Fibroblast of skin of left quadriceps (primary cell): ENCODE results near the gene TTC21A.
"Not testable (repeated sequence)": the region's sequence is repeated elsewhere in the genome, so short reads cannot be mapped to it uniquely, and the experiment has no call there.

Experiments used
- DNase-seq, 2 experiments: peaks; one replicate each; pipeline ENCODE4 v3.0.0-alpha.2; 2013; ENCODE audit warnings: low read depth in 2 of 2

Gene TTC21A

DNA sequence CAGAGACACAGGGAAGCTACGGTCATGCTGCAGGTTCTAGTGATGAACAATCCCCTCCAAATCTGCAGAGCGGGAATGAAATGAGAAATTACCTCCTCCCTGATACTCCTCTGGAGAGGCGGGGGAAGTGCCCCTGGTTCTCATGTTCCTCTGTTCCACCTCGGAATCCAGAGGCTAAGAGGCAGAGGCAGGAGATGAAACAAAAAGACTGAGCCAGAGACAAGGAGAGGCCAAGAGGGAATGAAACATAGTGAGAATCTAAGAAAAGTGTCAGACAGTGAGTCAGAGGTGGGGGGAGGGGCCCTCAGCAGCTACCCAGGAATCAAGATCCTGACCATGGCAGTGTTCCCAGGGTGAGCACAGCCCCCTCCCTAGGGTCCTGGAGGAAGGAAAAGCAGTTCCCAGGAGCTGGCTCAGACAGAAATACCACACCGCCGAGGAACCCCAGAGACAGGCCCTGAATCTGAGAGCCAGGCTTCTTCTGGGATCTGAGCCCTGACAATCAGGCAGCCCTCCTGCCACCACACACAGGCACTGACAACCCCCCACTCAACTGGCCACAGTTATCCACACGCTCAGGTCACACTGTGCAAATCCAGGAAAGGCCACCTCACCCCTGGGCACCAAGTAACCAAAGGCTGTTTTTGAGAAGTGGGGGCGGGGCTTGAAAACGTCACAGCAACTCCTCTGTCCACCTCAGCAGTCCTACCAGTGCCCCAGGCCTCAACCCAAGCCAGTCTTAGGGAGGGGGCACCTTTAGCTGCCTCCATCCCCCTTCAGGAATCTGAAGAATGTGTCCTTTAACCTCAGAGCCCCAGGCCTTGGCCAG, 43.5 kb downstream of the TTC21A start:
- DNase-seq = peak; percentile 97

DNA sequence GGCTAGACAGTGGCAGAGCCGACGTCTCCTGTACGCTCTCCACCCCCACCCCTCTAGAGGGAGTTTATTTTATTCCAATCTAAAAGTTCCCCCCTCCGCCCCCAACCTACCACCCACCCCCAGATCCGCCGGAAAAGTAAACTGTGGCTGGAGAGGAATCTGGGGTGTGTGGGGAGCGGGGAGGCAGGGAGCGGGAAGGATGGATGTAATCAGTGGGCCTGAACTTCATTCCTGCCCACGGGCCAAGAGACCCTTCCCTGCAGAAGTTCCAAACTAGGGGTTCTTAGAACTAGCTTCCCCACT, 46.4 kb downstream of the TTC21A start:
- DNase-seq = no peak

DNA sequence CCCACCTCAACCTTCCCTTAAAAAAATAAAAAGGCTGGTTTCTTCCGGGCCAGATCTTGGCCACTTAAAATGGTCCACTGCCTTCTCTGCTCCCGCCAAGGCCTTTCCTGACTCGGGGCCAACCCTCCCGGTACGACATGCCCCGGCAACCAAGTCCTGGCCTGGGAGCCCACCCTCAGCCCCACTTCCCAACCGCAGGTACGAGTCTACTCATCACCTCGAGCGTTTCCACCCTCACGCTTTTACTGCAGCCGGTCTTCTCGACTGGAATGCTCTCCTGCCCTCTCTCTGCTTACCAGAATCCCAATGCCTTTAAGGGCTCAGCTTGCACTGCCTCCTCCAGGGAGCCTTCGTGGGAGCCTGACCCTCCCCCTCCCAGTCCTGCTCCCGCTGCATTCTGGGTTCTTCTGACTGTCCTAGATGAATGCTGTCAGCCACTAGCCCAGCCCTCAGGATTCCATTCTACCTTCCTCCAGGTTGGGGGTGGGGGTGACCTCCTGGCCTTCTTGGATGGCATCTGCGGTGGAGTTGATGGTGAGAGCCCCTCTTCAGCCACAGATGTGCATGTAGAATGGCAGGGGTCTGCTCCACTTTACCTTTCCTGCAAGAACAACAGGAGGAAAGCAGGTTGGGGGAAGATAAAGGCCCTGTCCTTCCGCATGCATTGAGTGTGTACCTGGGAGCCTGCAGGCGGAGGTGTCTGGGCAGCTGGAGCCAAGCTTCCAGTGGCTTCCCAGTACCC, 47.0 kb downstream of the TTC21A start:
- no peak for DNase-seq

DNA sequence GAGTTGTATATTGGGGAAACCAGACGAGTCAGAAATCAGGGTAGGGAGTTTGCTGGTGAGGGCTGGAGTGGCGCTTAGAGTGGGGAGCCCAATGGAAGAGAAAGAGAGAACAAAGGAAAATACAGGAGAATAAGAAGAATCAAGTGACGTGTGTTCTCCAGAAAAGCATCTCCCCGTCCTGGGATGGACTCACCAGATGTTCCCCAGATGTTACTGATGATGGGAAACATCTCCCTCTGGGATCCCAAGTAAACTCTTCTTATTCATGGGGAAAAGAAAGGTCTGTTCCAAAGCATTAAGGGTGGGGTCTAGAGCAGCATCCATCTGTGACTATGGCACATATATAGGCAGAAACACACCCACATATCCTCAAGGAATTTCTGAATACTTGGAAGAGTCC, 48.9 kb downstream of the TTC21A start:
- DNase-seq = no peak

GRCh38 chr3:39157359-39157758, 49.9 kb downstream of the TTC21A start:
- DNase-seq = no peak

- no peak for DNase-seq
Observed at GRCh38 chr3:39158148-39158715, 50.8 kb downstream of the TTC21A start.

GRCh38 chr3:39164414-39164813, 56.9 kb downstream of the TTC21A start:
- DNase-seq = no peak

GRCh38 chr3:39165518-39165917, 58.0 kb downstream of the TTC21A start:
- DNase-seq = no peak

GRCh38 chr3:39166134-39166710, 58.7 kb downstream of the TTC21A start:
- DNase-seq = peak; percentile 94

GRCh38 chr3:39166932-39167532, 59.6 kb downstream of the TTC21A start:
- DNase-seq = peak; percentile 89 to 90

GRCh38 chr3:39168156-39168780, 60.8 kb downstream of the TTC21A start:
- DNase-seq = no peak

- DNase-seq = no peak
Observed at GRCh38 chr3:39169712-39170111, 62.2 kb downstream of the TTC21A start.

- DNase-seq = no peak
Observed at GRCh38 chr3:39170461-39170860, 63.0 kb downstream of the TTC21A start.

DNA sequence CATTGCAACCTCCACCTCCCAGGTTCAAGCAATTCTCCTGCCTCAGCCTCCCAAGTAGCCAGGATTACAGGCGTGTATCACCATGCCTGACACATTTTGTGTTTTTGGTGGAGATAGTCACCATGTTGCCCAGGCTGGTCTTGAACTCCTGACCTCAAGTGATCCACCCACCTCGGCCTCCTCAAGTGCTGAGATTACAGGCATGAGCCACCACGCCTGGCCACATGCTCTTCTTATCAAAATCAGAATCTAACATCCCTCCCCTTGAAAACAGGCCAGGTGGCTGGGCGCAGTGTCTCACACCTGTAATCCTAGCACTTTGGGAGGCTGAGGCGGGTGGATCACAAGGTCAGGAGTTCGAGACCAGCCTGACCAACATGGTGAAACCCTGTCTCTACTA, 63.4 kb downstream of the TTC21A start:
- not testable (repeated sequence) for DNase-seq

DNA sequence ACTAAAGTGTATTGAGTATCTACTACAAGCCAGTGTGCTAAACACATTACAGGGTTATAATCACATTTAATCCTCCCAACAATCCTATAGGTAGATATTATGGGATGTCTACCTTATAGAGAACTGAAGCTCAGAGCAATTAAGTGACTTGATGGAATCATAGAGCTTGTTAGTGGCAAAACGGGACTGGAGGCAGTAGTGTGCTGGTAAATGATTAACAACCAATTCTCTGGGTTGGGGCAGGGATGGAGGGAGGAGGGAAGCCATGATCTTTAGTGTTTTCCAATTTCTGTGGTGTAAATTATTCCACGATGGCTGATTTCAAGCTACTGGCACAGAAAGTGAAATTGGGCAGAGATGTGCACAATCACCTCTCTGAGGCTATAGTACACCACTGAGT, 64.4 kb downstream of the TTC21A start:
- DNase-seq = no peak

- no peak for DNase-seq
Observed at GRCh38 chr3:39173318-39174125, 66.0 kb downstream of the TTC21A start.

GRCh38 chr3:39176025-39176714, 68.7 kb downstream of the TTC21A start:
- no peak for DNase-seq

DNA sequence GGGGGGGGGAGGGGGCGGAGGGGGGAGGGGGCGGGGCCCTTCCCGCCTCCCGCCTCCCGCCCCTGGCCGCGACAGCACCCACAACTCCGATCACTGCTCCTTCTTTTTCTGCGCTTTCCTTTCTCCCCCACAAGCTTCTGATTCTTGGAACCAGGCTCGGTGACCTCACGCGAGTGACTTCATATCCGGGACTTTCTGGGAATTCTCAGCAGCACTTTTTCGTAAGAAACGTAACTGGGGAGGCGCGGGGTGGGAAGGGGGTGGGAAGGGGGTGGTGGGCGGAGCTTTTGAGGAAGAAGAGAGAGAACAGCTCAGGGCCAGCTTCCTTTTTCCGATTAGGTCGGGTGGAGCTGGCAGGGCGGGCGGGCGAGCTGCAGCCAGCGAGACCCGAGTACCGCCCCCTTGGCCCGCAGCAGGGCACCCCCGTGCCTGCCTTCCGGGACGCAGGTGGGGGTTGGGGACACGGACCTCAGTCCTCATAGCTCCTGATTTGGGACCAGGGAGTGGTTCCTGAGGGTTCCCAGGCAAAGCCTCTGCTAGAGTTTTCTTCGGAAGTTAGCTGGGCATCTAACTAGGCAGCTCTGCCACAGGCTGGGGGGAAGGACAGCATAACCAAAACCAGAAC, 70.3 kb downstream of the TTC21A start:
- peak; percentile 91 to 92 for DNase-seq

- DNase-seq = no peak
Observed at GRCh38 chr3:39178553-39178952, 71.1 kb downstream of the TTC21A start.

DNA sequence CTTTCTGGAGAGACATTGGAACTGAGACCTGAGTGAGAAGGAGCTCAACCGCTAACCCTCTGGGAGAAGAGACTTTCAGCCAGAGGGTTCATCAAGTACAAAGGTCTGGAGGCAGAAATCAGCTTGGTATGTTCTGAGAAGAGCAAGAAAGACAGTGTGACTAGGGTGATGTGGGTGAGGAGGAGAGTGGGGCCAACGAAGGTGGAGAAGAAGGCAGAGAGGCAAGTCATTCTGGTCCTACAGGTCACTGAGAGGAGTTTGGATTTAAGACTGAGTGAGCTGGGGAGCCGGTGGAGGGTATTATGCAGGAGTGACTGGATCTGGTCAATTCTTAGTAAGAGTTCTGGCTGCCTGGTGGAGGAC, 72.7 kb downstream of the TTC21A start:
- DNase-seq = no peak
